Activated CD8-positive, alpha-beta memory T cell treated with anti-CD3 and anti-CD28 coated beads for 4 hours (primary cell): Measurements from ENCODE around the gene SLC47A2.
"Not testable (repeated sequence)": the region's sequence is repeated elsewhere in the genome, so short reads cannot be mapped to it uniquely, and the experiment has no call there.

Experiments used
- DNase-seq, 2 donors: peaks; one replicate each; pipeline ENCODE4 v3.0.0-alpha.2; 2020; ENCODE audit warnings: low read depth in 2 of 2

SLC47A2 gene, protein sequence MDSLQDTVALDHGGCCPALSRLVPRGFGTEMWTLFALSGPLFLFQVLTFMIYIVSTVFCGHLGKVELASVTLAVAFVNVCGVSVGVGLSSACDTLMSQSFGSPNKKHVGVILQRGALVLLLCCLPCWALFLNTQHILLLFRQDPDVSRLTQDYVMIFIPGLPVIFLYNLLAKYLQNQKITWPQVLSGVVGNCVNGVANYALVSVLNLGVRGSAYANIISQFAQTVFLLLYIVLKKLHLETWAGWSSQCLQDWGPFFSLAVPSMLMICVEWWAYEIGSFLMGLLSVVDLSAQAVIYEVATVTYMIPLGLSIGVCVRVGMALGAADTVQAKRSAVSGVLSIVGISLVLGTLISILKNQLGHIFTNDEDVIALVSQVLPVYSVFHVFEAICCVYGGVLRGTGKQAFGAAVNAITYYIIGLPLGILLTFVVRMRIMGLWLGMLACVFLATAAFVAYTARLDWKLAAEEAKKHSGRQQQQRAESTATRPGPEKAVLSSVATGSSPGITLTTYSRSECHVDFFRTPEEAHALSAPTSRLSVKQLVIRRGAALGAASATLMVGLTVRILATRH

DNA sequence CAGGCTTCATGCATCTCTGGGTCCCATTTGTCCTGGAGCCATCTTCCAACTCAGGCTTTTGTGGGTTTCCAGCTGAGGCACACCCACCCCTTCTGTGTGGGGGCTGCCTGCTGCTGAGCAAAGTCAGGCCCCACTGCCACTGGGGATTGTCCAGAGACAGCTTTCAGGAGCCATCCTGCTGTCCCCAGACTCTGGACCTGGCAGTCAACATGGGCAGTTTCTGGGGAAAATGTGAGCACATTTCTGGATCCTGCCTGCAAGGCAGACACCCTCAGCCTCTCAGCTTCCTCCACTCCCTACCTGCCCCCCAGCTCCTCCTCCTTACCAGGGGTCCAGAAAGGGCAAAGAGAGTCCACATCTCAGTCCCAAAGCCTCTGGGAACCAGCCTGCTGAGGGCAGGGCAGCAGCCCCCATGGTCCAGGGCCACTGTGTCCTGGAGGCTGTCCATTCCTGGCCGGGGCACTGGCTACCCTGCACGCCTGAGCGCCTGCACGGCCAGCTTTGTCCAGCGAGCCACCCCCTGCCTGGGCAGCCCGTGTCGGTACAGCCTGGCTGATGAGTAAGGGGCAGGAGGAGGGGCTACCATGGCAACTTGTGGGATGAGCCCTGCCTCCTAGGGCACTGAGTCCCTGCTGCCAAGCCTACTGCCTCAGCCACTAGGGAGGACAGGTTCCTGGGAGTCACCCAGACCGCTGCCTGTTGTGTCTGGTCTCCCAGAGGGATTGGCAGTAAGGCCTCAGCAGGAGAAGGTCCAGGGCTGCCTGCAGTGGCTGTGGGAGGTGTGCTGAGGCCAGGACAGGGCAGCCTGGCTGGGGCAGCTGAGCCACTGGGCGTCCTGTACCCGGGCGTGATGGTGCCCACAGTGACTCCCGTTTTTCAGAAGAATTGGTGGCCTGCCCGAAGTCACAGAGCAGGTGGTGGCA, at the start of gene SLC47A2:
SLC47A2 (minus strand) TSS at position 477 of the 923 bp plus-strand sequence; CDS start at position 448, 29 bp downstream.
- DNase-seq: no peak

DNA sequence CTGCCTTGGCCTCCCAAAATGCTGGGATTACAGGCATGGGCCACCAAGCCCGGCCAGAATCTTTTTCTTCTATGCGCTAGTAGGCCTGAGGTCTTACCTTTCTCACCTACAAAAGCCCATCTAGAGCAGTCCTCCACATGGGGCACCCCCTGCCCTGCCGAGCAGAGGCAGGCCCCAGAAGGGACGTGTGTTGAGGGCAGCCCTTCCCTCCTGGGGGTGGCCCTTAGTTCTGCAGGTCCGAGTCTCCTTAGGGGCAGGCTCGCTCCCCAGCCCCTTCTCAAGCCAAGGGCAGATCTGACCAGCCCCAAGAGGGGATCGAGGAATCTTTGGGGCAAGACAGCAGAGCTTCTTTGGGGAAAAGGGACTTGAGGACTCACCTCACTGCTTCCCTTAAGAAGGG, 49.6 kb upstream of the SLC47A2 start:
- DNase-seq: no peak

DNA sequence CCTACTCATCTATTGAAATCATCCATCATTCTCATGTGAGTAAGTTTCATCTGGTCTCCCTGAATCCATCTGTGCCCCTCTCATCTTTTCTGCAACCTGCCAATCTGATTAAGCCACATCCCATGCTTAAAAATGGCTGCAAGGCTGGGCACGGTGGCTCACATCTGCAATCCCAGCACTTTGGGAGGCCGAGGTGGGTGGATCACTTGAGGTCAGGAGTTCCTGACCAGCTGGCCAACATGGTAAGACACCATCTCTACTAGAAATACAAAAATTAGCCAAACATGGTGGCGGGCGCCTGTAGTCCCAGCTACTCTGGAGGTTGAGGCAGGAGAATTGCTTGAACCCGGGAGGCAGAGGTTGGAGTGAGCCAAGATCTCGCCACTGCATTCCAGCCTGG, 47.6 kb upstream of the SLC47A2 start:
- DNase-seq: not testable (repeated sequence)

DNA sequence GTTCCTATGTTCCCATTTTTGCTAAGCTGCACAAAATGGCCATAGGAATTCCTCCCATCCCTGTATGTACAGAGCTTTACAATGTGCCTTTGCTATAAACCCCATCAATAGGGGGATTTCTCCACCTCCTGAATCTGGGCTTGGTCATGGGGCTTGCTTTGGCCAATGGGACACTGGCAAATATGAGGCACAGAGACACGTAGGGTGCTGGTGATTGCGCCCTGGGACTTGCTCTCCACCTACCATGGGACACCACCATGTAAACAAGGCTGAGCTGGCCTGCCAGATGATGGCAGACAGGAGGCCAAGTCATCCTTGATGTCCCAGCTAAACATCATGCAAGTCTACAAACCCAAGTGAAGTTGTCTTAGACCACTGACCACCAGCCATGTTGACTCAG, 47.0 kb upstream of the SLC47A2 start:
- no peak for DNase-seq

DNA sequence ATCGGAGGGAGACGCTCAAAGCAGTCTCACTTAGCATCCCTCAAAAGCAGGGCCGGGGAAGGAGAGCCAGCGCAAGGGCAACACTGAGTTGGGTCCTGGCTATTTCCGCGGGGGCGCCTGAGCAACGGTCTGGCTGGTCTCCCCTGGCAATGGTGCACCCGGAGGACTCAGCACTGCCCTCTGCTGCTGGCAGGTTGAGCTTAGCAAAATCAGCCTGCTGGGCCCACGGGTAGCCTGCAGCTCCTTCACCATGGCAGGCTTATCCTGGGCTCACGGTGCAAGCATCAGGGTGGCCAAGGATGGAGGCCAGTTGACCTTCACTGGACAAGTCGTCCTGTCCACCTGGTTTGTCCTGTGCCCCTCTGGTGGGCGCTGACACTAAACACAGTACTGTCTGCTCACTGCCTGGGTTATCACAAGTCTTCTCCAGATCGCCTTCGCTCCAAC, 46.2 kb upstream of the SLC47A2 start:
- peak in 1 of 2 donors; percentile 33 for DNase-seq

DNA sequence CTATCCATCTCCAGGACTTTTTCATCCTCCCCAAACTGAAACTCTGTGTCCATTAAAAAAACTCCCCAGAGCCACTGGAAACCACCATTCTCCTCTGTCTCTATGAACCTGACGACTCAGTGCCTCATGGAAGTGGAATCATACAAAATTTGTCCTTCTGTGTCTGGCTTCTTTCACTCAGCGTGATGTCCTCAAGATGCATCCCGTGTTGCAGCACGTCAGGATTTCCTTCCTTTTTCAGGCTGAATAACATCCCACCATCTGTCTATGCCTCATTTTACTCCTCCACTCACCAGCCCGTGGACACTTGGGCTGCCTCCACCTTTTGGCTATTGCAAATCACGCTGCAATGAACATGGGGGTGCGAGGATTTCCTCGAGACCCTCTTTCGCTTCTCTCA, 44.4 kb upstream of the SLC47A2 start:
- no peak for DNase-seq

DNA sequence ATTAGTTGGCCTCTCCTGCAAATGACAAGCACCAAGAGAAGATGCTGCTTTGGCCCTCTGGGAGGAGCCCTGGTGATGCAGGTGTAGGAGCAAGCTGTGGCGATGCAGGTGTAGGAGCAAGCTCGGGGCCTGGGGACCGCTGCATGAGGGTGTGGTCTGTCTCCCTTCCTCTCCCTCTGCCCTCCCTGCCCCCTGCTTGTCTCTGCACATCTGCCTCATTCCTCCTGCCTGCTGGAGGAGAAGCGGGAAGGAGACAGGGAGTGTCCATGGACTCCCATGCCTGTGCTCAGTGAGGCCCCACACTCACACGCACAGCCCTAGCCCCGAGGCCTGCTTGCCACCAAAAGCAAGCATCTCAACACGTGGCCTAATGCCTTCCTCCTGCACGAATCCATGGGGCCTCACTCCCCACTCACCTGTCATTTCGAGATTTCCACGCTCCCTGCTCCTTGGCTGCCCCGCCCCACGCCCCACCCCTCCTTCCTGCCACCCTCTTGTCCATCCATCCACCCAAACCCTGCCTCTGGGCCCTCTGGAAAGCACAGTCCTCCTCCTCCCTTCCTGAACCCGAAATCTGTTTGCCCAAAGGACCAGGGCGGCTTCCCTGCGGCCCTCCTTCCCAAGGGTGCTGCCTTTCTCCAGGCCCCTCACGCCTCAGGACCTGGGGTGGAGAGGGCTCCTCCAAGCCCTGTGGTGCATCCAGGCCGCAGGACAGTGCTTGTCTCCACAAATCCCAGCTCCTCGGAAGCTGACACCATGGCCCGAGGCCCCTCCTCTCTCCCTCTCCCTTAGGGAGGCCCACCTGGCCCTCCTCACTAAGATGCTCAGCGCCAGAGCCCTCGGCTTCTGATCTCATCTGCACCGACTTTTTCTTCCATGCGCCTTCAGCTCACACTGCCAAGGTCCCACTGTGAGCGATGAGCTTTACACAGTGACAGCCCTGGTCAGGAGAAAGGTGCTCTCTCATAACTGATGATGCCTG, 43.5 kb upstream of the SLC47A2 start:
- no peak for DNase-seq

DNA sequence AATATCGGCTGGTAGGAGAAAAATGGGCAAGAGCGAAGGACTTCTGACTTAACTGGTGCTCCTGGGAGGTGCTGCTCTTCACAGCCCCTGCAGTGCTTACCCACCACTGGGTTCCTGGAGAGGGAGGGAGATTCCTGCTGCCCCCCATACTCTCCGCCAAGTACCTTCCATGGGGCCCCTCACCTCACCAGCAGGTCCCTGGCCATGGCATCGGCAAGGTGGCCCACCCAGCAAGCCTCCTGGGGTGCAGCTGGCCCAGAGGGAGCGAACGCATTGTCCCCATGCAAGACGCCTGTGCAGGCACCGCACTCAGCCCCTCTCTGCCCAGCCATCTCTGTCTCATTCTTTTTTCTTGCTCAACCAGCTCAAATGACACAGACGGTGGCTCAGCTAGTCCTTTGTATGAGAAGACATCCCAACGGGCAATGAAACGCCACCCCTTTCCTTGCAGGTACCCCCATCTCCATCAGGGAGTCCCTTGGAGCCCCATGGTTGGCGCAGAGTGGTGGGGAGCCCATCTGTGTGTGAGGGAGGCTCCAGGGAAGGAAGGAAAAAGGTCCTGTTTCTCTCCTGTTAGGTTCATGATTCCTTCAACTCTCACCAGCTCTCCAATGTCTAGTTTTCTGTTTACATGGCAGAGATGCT, 41.3 kb upstream of the SLC47A2 start:
- DNase-seq: no peak

DNA sequence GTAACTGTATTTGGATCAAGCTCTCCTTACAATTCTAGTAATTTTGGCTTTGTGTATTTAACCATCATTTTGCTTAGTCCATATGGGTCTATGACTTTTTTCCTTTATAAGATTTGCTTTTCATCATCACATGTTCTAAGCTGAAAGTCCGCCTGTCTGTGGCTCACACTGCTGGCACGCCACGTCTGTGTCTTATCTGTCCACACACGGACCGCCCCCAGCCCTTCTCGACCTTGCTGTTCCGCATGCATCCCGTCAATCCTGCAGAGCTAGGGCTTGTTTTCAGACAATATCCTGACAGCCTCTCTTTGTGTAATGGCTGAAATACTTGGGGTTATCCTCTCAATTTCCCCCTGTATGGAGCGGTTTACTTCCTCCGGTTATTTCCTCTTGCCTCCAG, 40.2 kb upstream of the SLC47A2 start:
- DNase-seq: no peak

DNA sequence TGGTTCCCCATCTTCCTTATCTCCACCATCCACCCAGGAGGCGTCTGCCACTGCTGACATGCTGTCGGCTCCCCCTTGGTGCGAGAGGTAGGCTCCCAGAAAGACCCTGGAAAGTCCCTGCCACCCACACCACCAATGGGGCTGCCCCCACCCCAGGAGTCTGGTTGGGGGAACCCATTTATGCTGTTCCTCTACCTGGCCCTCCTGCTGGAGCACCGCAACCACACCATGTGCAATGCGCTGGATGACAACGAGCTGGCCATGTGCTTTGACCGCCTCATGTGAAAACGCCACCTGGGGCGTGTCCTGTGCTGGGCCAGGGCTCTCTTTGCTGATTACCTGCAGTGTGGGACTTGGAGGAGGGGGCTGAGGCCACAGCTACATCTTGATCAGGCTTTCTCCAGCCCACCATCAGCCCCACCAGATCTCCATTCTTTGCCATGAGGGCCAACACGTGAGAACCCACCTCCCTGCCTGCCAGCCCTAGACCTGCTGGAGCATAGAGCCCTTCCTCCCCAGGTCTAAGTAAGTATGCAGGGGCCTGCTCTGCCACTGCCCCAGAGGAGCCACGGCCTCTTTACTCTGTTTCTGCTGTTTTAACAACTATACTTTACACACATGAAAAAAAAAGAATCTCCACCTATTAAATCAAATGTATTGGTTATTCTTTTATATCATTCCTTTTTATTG, 39.6 kb upstream of the SLC47A2 start:
- no peak for DNase-seq

DNA sequence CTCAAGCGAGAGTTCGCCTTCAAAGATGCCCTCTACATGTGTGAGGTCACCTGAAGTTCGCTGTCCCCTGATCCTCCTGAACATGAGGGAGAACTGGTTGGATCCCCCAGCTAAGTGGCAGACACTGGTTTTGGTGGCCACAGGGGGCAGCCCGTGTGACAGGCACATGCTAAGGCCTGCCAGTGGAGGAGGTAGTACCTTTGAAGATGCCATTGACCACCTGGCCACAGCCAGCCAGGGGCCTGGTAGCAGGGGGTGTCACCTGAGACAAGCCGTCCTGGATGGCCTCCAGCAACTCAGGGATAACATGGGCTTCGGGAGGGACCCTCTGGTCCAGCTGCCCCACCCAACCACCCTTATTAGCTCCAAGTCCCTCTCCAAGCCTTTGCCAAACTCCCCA, 39.0 kb upstream of the SLC47A2 start:
- DNase-seq: no peak

DNA sequence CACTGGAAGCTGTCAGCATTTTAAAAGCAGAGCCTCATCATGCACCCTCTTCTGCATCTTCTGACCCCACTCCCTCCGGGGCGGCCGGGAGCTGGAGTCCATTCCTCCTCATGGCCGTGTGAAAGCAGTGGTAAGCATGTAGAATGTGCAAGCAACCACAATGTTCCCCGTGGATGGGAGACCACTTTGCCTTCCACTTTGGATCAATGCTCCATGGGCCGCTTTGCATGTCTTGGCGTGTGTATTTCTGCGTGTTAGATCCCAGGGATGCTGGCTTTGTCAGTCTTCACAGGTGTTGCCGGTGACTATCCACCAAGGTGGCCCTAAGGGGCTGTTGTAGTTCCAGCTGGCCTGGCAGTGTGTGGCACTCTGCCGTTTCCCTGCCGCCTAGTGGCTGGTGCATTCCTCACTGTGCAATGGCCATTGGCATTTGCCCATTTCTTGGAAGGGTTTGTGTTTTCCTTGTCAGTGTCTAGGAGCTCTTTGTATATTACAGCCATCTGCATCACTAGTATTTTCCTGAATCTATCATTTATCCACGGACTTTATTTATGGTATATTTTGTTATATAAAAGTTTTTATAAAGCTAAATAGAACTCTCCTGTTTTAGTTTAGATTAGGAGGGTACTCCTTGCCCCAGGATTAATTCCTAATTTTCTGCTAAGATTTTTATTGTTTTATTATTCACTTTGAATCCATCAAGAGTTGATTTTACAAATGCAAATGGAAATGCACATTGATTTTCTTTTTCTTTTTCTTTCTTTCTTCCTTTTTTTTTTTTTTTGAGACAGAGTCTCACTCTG, 37.5 kb upstream of the SLC47A2 start:
- no peak for DNase-seq

DNA sequence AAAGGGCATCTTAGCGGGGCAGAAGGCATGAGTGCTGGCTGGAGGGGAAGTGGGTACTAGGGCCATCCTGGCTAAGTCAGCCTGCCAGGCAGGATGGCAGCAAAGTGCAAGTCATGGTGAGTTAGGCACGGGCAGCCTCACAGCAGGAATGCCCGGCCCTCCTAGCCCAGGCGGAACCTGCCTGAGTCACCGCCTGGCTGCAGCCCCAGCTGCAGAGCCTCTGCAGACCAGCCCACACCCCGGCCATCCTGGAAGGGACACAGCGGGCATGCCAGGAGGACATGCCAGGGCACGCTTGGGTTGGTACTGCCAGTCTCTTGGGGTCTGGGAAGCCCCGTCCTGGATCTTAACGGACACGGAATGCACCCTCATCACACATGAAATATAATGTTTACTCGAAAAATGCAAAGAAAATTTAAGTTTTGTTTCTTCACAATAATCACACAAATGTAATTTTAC, 36.7 kb upstream of the SLC47A2 start:
- no peak for DNase-seq

DNA sequence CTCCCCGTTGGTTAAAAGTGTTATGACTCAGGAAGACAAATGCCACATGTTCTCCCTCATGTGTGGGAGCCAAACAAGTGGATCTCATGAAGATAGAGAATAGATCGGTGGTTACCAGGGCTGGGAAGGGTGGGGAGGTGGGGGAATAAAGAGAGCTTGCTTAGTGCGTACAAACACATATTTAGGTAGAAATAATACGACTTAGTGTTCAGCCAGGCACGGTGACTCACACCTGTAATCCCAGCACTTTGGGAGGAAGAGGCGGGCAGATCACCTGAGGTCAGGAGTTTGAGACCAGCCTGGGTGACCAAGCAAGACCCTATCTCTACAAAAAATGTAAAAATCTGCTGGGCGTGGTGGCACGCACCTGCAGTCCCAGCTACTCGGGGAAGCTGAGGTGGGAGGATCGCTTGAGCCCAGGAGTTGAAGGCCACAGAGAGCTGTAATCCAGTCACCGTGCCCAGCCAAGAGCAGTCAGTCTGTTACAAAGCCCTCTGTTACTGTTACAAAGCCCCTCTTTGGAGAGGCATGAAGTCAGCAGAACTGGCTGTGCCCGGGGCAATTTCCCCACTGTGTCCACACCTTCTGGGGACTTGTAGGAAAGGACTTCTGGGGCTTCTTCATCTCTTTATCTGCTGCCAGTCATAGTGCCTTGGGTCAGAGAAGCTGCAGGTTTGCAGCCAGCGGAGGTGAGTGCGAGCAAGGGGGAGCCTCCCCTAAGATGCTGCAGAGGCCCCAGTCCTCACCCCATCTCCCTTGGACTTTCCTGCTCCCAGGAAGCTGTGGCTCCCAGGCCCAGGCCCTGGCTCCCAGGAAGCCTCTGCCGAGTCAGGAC, 36.0 kb upstream of the SLC47A2 start:
- DNase-seq: no peak

DNA sequence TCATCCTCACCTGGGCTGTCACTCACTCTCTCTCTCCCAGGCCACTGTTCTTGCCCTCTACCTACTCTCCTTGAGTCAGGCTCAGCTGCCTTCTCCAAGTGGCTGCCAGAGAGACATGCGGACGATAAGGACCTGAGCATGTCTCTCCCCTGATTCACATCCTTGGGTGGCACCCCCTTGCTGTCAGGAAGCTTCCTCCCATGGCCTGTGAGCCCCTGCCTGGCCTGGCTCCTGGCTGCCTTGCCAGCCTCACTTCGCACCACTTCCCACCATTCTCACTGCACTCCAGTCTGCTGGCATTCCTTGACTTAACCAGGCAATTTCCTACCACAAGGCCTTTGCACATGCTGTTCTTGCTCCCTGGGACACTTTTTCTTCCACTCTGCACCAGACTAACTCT, 34.5 kb upstream of the SLC47A2 start:
- DNase-seq: no peak

DNA sequence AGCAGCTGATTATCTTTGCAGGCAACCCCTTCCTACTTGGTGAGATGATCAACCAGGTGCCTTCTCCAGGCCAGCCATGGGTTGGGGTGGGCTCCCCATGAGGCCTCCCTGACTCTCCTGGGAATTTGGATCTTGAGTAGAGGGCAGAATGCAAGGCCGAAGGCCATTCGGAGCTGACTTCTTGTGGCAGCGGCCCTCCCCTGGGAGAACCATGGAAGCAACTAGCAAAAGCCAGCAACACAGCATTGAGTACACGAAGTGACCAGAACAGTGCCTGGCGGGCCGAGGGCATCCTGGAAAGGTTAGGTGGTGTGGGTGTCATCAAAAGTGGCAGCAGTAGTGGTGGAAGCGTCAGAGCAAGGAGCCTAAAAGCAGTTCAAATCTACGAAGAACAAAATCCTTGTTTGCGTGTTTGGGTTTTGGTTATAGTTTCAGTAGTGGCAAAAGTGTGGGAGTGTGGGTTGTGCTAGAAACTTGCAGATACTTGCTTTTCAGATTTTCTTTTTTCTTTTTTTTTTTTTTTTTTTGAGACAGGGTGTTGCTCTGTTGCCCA, 33.7 kb upstream of the SLC47A2 start:
- DNase-seq: no peak

DNA sequence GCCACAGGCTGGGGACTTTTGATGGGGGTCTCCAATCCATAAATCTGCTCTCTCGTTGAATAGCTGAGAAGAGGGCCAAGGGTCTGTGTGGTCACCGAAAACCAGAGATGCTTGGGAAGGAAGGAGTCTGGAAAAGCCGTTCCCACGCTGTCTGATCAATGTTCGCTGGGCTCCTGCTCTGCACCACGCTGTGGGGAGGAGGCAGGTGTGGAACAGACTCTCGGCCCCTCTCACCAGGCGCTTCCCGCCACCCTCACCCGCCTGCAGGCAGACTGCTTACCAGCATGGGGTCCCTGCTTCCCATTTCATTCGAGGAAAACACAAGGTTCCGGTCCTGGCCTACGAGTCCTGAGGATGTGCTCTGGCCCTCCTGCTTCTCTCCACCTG, 32.4 kb upstream of the SLC47A2 start:
- DNase-seq: no peak
